ENCODE results near the gene APOBEC3C. TPM values are rescaled to one million over a fixed set of nuclear protein-coding genes. Genes with fewer than 3 reads are reported as not detected.
"Not testable (repeated sequence)": the region's sequence is repeated elsewhere in the genome, so short reads cannot be mapped to it uniquely, and the experiment has no call there.

Gene APOBEC3C
- polyA plus RNA-seq, 1 donor from 2014 or later, result not detected

GRCh38 chr22:38981005-38981991 lies 32.8 kb upstream of the APOBEC3C start:
- peak; percentile 39 for TF ChIP-seq CTCF (IDR thresholded peaks at IDR 0.05; ENCODE audit: poor library complexity, severe bottlenecking)
- no peak for TF ChIP-seq SMC3 (conservative IDR thresholded peaks at IDR 0.05; ENCODE audit: poor library complexity)
- Histone ChIP-seq H3K27ac (ENCODE audit: low read length) (no peak overlapping the region), H4K20me1 (ENCODE audit: insufficient read depth) (no peaks in the 10 kb centered on the region), H2AFZ (ENCODE audit: low read depth, low read length) (no peak overlapping the region), H3F3A (ENCODE audit: insufficient read depth, low read length, poor library complexity, severe bottlenecking) (no peaks in the 10 kb centered on the region), H3K9me3 (ENCODE audit: low read length) (no peaks in the 10 kb centered on the region), H3K79me2 (replicated peaks; ENCODE audit: insufficient read depth, low read length) (no peaks in the 10 kb centered on the region), H3K36me3 (ENCODE audit: insufficient read depth, low read length) (no peaks in the 10 kb centered on the region), H3K27me3 (ENCODE audit: insufficient read depth, low read depth, low read length) (no peaks in the 10 kb centered on the region), H3K9me2 (ENCODE audit: insufficient read depth, low read length) (no peaks in the 10 kb centered on the region), H3K4me2 (ENCODE audit: low read length) (no peak overlapping the region), H3K4me3 (ENCODE audit: low read length) (no peak overlapping the region), H3K9ac (ENCODE audit: low read length) (no peak overlapping the region)

DNA sequence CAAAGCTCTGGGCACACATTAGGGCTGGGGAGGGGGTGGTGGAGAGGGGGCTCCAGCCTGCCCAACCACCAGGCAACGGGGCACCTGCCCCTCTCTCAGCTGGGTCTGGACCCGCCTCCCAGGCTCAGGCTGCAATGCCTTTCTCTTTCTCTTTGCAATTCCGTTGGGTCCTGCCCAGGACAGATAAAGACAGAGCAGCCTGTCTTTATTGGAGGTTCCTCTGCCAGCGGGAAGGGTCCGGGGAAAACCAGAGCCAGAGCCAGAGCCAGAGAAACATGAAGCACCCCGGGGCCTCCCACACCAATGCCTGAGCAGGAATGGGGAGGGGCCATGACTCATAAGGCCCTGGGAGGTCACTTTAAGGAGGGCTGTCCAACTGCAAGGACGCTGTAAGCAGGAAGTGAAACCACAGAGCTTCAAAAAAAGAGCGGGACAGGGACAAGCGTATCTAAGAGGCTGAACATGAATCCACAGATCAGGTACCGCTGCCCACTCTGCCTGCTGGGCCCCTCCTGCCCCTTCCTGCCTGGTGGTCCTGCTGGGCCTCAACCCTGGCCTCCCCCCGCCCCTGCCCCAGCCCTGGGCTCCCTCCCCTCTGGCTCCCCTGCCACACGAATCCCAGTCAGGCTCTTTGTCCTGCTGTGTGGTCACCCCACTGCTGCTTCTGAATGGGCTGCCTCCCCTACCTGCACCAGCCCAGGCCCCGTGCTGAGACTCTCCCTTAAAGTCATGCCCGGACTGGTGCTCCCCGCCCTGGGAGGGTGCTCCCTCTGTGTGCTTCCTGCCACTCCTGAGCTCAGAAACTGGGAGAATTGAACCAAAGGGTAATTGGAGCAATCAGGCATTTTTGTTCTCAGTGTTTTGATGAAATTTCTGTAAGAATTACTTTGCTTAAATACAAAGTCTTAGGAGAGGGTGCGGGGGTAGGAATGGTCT lies 31.8 kb upstream of the APOBEC3C start, which contains the start of gene APOBEC3B:
Gene APOBEC3B, plus strand, starts transcription at position 356 of the 936 bp plus-strand sequence. Its CDS starts 107 bp downstream, at position 463.
- Histone ChIP-seq H3K27me3 (ENCODE audit: insufficient read depth, low read depth, low read length) (no peaks in the 10 kb centered on the region), H3K4me3 (ENCODE audit: low read length) (no peak within 1 kb of the TSS), H3K36me3 (ENCODE audit: insufficient read depth, low read length) (no peaks in the 10 kb centered on the region), H3K9me2 (ENCODE audit: insufficient read depth, low read length) (no peaks in the 10 kb centered on the region), H3K9ac (ENCODE audit: low read length) (no peak within 1 kb of the TSS), H4K20me1 (ENCODE audit: insufficient read depth) (no peaks in the 10 kb centered on the region), H3K9me3 (ENCODE audit: low read length) (no peaks in the 10 kb centered on the region), H2AFZ (ENCODE audit: low read depth, low read length) (no peak within 1 kb of the TSS), H3K27ac (ENCODE audit: low read length) (no peak within 1 kb of the TSS), H3F3A (ENCODE audit: insufficient read depth, low read length, poor library complexity, severe bottlenecking) (no peaks in the 10 kb centered on the region), H3K4me2 (ENCODE audit: low read length) (no peak within 1 kb of the TSS), H3K79me2 (replicated peaks; ENCODE audit: insufficient read depth, low read length) (no peaks in the 10 kb centered on the region)
- TF ChIP-seq EZH2 (IDR thresholded peaks at IDR 0.05; ENCODE audit: borderline replicate concordance, insufficient read depth, low read length, poor library complexity, severe bottlenecking) (no peak), RAD21 (conservative IDR thresholded peaks at IDR 0.05) (no peak)

DNA sequence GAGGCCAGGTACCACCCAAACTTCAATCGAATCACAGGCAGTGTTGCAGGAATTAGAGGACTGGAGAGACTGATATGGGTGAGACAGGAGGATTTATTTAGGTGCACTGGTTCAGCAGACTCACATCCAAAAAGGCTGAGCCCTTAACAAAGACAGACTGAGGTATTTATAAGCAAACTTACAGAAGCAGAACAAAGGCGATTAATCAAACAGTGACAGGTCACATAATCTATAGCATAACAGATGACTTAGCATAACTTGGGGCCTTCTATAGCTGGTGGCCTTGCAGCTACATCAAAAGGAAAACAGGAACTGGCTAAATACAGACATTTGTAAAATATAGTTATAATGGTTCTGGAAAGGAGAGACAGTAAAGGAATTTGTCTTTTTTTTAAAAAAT lies 29.8 kb upstream of the APOBEC3C start:
- no peaks in the 10 kb centered on the region for H3K27me3 ChIP-seq (ENCODE audit: insufficient read depth, low read depth, low read length)
- no peak for TF ChIP-seq EP300 (conservative IDR thresholded peaks at IDR 0.05; ENCODE audit: poor library complexity, severe bottlenecking)
- no peaks in the 10 kb centered on the region for H3K9me3 ChIP-seq (ENCODE audit: low read length)
- no peaks in the 10 kb centered on the region for H3K9me2 ChIP-seq (ENCODE audit: insufficient read depth, low read length)
- H3K4me3 ChIP-seq (ENCODE audit: low read length), result no peak overlapping the region
- H3K36me3 ChIP-seq (ENCODE audit: insufficient read depth, low read length), result no peaks in the 10 kb centered on the region
- H2AFZ ChIP-seq (ENCODE audit: low read depth, low read length), result no peak overlapping the region
- H3K4me2 ChIP-seq (ENCODE audit: low read length), result no peak overlapping the region
- no peaks in the 10 kb centered on the region for H4K20me1 ChIP-seq (ENCODE audit: insufficient read depth)
- no peak overlapping the region for H3K27ac ChIP-seq (ENCODE audit: low read length)
- H3K79me2 ChIP-seq (replicated peaks; ENCODE audit: insufficient read depth, low read length), result no peaks in the 10 kb centered on the region
- H3F3A ChIP-seq (ENCODE audit: insufficient read depth, low read length, poor library complexity, severe bottlenecking), result no peaks in the 10 kb centered on the region
- H3K9ac ChIP-seq (ENCODE audit: low read length), result no peak overlapping the region

GRCh38 chr22:38984784-38985757 lies 29.0 kb upstream of the APOBEC3C start:
- H4K20me1 ChIP-seq (ENCODE audit: insufficient read depth); H3K36me3 ChIP-seq (ENCODE audit: insufficient read depth, low read length); H3K27me3 ChIP-seq (ENCODE audit: insufficient read depth, low read depth, low read length): not testable (repeated sequence)

More at GRCh38 chr22:38984784-38985757, 29.0 kb upstream of the APOBEC3C start:
- not testable (repeated sequence) for H3K27ac ChIP-seq (ENCODE audit: low read length); H3K9me3 ChIP-seq (ENCODE audit: low read length); H3K4me2 ChIP-seq (ENCODE audit: low read length); H3K79me2 ChIP-seq (replicated peaks; ENCODE audit: insufficient read depth, low read length); H3K9ac ChIP-seq (ENCODE audit: low read length); H3F3A ChIP-seq (ENCODE audit: insufficient read depth, low read length, poor library complexity, severe bottlenecking); H2AFZ ChIP-seq (ENCODE audit: low read depth, low read length); H3K4me3 ChIP-seq (ENCODE audit: low read length); H3K9me2 ChIP-seq (ENCODE audit: insufficient read depth, low read length)

Data from neural cell (in vitro differentiated cells).